H9 (cell line): ENCODE results near the gene TIGD6. TPM values are rescaled to one million over a fixed set of nuclear protein-coding genes. Genes with fewer than 3 reads are reported as not detected.

Source experiments
- DNase-seq: peaks from one replicate; pipeline ENCODE4 v3.0.0-alpha.2; 2017
- H2AFZ ChIP-seq: one replicate; pipeline ENCODE4 v1.6.1; 2013; ENCODE audit warnings: mild to moderate bottlenecking, low read length, control low read depth, moderate library complexity
- H2AK5ac ChIP-seq: 2 replicates; pipeline ENCODE4 v1.6.1; 2013; ENCODE audit warnings: low read length, control low read depth, mixed read lengths; ENCODE audit not compliant: insufficient read length
- H2BK120ac ChIP-seq: one replicate; pipeline ENCODE4 v1.6.1; 2013; ENCODE audit warnings: low read depth, mild to moderate bottlenecking, low read length, control low read depth, inconsistent platforms; ENCODE audit not compliant: poor library complexity, severe bottlenecking
- H2BK12ac ChIP-seq: 2 replicates; pipeline ENCODE4 v1.6.1; 2013; ENCODE audit warnings: low read length, control low read depth, mixed read lengths, low read depth; ENCODE audit not compliant: insufficient read length
- H2BK15ac ChIP-seq: 2 replicates; pipeline ENCODE4 v1.6.1; 2013; ENCODE audit warnings: low read depth, low read length, control low read depth
- H2BK20ac ChIP-seq: one replicate; pipeline ENCODE4 v1.6.1; 2013; ENCODE audit warnings: low read depth, mild to moderate bottlenecking, low read length, control low read depth, inconsistent platforms; ENCODE audit not compliant: poor library complexity, severe bottlenecking
- H2BK5ac ChIP-seq: 2 replicates; pipeline ENCODE4 v1.6.1; 2013; ENCODE audit warnings: low read length, control low read depth, mixed read lengths; ENCODE audit not compliant: insufficient read length
- H3K14ac ChIP-seq: 2 replicates; pipeline ENCODE4 v1.6.1; 2013; ENCODE audit warnings: low read length, control low read depth; ENCODE audit not compliant: insufficient read depth
- H3K18ac ChIP-seq: 2 replicates; pipeline ENCODE4 v1.6.1; 2013; ENCODE audit warnings: low read depth, mild to moderate bottlenecking, mixed read lengths, low read length, control low read depth; ENCODE audit not compliant: insufficient read length
- H3K23ac ChIP-seq: 2 replicates; pipeline ENCODE4 v1.6.1; 2013; ENCODE audit warnings: low read length, control low read depth, mixed read lengths, low read depth; ENCODE audit not compliant: insufficient read length
- H3K23me2 ChIP-seq: 2 replicates; pipeline ENCODE4 v1.6.1; 2013; ENCODE audit warnings: low read depth, mild to moderate bottlenecking, mixed read lengths, low read length, control low read depth; ENCODE audit not compliant: insufficient read length, poor library complexity, severe bottlenecking
- H3K27ac ChIP-seq: 2 replicates; pipeline ENCODE4 v1.5.1; 2013; ENCODE audit warnings: low read length, control low read depth, mixed read lengths, low read depth; ENCODE audit not compliant: insufficient read length
- H3K27me3 ChIP-seq: 2 replicates; pipeline ENCODE4 v1.6.1; 2013; ENCODE audit warnings: low read length, control low read depth, inconsistent platforms; ENCODE audit not compliant: insufficient read depth
- H3K4ac ChIP-seq: 2 replicates; pipeline ENCODE4 v1.6.1; 2013; ENCODE audit warnings: low read depth, mild to moderate bottlenecking, control low read depth, inconsistent platforms, low read length, moderate library complexity
- H3K4me1 ChIP-seq: 2 replicates; pipeline ENCODE4 v1.6.1; 2013; ENCODE audit warnings: low read length, control low read depth, inconsistent platforms; ENCODE audit not compliant: insufficient read depth
- H3K4me2 ChIP-seq: 2 replicates; pipeline ENCODE4 v1.6.1; 2013; ENCODE audit warnings: low read length, control low read depth, mixed read lengths; ENCODE audit not compliant: insufficient read length, insufficient read depth
- H3K56ac ChIP-seq: 2 replicates; pipeline ENCODE4 v1.6.1; 2013; ENCODE audit warnings: low read depth, mild to moderate bottlenecking, mixed read lengths, low read length, control low read depth; ENCODE audit not compliant: insufficient read length
- H3K79me1 ChIP-seq: 2 replicates; pipeline ENCODE4 v1.6.1; 2013; ENCODE audit warnings: low read depth, mild to moderate bottlenecking, moderate library complexity, low read length, control low read depth, inconsistent platforms; ENCODE audit not compliant: insufficient read depth, poor library complexity, severe bottlenecking
- H3K79me2 ChIP-seq: 2 replicates; pipeline ENCODE4 v1.6.1; 2013; ENCODE audit warnings: low read length, control low read depth, inconsistent platforms; ENCODE audit not compliant: insufficient read depth
- H3K9ac ChIP-seq: 2 replicates; pipeline ENCODE4 v1.6.1; 2013; ENCODE audit warnings: low read length, control low read depth, mixed read lengths; ENCODE audit not compliant: insufficient read length; ENCODE audit errors: extremely low read depth
- H3K9me3 ChIP-seq: one replicate; pipeline ENCODE4 v1.6.1; 2013; ENCODE audit warnings: low read depth, low read length, inconsistent platforms; ENCODE audit not compliant: control insufficient read depth
- H3T11ph ChIP-seq: one replicate; pipeline ENCODE4 v1.6.1; 2013; ENCODE audit warnings: mild to moderate bottlenecking, low read length, control low read depth, inconsistent platforms
- H4K20me1 ChIP-seq: one replicate; pipeline ENCODE4 v1.6.1; 2013; ENCODE audit not compliant: control insufficient read depth, insufficient read length, insufficient read depth
- H4K5ac ChIP-seq: 2 replicates; pipeline ENCODE4 v1.6.1; 2013; ENCODE audit warnings: low read depth, mild to moderate bottlenecking, mixed read lengths, low read length, control low read depth; ENCODE audit not compliant: insufficient read length
- H4K8ac ChIP-seq: replicated peaks from 2 replicates; pipeline ENCODE4 v1.6.1; 2013; ENCODE audit warnings: low read length, control low read depth, mixed read lengths, low read depth; ENCODE audit not compliant: insufficient read length
- H4K91ac ChIP-seq: 2 replicates; pipeline ENCODE4 v1.6.1; 2013; ENCODE audit warnings: low read depth, mild to moderate bottlenecking, moderate library complexity, mixed read lengths, low read length, control low read depth; ENCODE audit not compliant: insufficient read length
- H3K27ac Mint-ChIP-seq, 3 experiments: 2 replicates in 2 of 3; 3 replicates in 1 of 3; pipeline ENCODE4 v1.8.0; 2020 to 2021; ENCODE audit warnings: mixed read lengths in 3 of 3, mild to moderate bottlenecking in 1 of 3, moderate library complexity in 1 of 3
- H3K27me3 Mint-ChIP-seq: 2 replicates; pipeline ENCODE4 v1.8.0; 2021; ENCODE audit warnings: low read depth, mild to moderate bottlenecking, moderate library complexity, mixed read lengths
- H3K36me3 Mint-ChIP-seq, 3 experiments: 2 replicates in 2 of 3; 3 replicates in 1 of 3; pipeline ENCODE4 v1.8.0; 2020 to 2021; ENCODE audit warnings: low read depth in 3 of 3, mixed read lengths in 3 of 3; ENCODE audit not compliant: insufficient read depth in 1 of 3
- H3K4me1 Mint-ChIP-seq, 2 experiments: 2 replicates each; pipeline ENCODE4 v1.8.0; 2020; ENCODE audit warnings: mixed read lengths in 2 of 2
- H3K4me3 Mint-ChIP-seq, 2 experiments: 2 replicates in 1 of 2; 3 replicates in 1 of 2; pipeline ENCODE4 v1.8.0; 2020 to 2021; ENCODE audit warnings: mild to moderate bottlenecking in 2 of 2, mixed read lengths in 2 of 2, moderate library complexity in 1 of 2
- H3K9me3 Mint-ChIP-seq, 2 experiments: 2 replicates in 1 of 2; 3 replicates in 1 of 2; pipeline ENCODE4 v1.8.0; 2020; ENCODE audit warnings: mild to moderate bottlenecking in 2 of 2, mixed read lengths in 2 of 2, moderate library complexity in 1 of 2
- WGBS: extraction: QIAGEN DNeasy Blood & Tissue Kit; methylation state at CpG from one replicate; pipeline ENCODE4 v1.1.7; 2013; ENCODE audit warnings: missing lambda C conversion rate, low lambda C conversion rate, mixed read lengths; ENCODE audit not compliant: insufficient read length; ENCODE audit errors: extremely low coverage; 5-methylcytosine and 5-hydroxymethylcytosine counted together
- total RNA-seq: library from RNA; stranded (reverse); gene quantifications from 2 replicates; pipeline ENCODE4 v1.2.1, GENCODE V29; 2021
- TF ChIP-seq, protein P1 (sequence below): fragments of 200-600 bp; sonication (generic); conservative IDR thresholded peaks from 3 replicates; pipeline ENCODE4 v1.8.0; 2021; ENCODE audit warnings: antibody characterized with exemption, mild to moderate bottlenecking

Gene TIGD6
- total RNA-seq, 1 experiment from 2014 or later = 1.8 TPM

DNA sequence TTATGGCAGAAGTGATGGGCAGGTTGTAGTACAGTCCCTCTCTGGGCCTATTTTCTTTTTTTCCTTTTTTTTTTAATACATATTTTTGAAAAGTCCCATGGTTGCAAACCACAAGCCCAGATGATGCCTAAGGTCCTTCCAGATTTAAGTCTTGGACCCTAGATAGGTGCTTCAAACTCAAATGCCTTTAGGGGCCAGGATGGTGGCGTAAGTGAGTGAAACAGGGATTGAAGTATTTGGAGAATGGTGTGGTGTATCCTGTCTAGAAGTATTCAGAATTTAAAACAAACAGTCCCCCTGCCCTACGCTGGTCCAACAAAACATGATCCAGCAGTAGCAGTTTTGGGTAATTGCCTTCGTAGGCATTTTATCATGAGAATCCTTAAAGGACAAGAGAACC lies 2.2 kb downstream of the TIGD6 start:
- Mint-ChIP-seq H3K27ac (no peak overlapping the region), H3K9me3 (no peaks in the 10 kb centered on the region; a peak in 1 of 5 replicates), H3K27me3 (no peaks in the 10 kb centered on the region), H3K4me1 (peaks cover 19 to 23% of the 10 kb centered on the region in 2 experiments), H3K36me3 (peaks cover 0 to 12% (median 2%) of the 10 kb centered on the region in 3 experiments; a peak in 4 of 7 replicates), H3K4me3 (no peak overlapping the region)
- no peak overlapping the region for H3K4ac ChIP-seq
- no peaks in the 10 kb centered on the region for H3K79me1 ChIP-seq
- H3K23ac ChIP-seq = no peak overlapping the region
- H3K27ac ChIP-seq = no peak overlapping the region
- no peak overlapping the region for H2BK5ac ChIP-seq
- no peak overlapping the region for H4K91ac ChIP-seq
- no peak overlapping the region for H4K5ac ChIP-seq
- H3K9ac ChIP-seq = no peak overlapping the region
- H2AFZ ChIP-seq = no peak overlapping the region
- H4K8ac ChIP-seq = no peak overlapping the region
- H3K14ac ChIP-seq = no peak overlapping the region
- no peak overlapping the region for H3K18ac ChIP-seq
- H4K20me1 ChIP-seq = no peaks in the 10 kb centered on the region
- H2AK5ac ChIP-seq = no peak overlapping the region
- H2BK20ac ChIP-seq = no peak overlapping the region
- H3T11ph ChIP-seq = no peak overlapping the region
- TF ChIP-seq, protein P1, sequence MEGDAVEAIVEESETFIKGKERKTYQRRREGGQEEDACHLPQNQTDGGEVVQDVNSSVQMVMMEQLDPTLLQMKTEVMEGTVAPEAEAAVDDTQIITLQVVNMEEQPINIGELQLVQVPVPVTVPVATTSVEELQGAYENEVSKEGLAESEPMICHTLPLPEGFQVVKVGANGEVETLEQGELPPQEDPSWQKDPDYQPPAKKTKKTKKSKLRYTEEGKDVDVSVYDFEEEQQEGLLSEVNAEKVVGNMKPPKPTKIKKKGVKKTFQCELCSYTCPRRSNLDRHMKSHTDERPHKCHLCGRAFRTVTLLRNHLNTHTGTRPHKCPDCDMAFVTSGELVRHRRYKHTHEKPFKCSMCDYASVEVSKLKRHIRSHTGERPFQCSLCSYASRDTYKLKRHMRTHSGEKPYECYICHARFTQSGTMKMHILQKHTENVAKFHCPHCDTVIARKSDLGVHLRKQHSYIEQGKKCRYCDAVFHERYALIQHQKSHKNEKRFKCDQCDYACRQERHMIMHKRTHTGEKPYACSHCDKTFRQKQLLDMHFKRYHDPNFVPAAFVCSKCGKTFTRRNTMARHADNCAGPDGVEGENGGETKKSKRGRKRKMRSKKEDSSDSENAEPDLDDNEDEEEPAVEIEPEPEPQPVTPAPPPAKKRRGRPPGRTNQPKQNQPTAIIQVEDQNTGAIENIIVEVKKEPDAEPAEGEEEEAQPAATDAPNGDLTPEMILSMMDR = no peak
- H3K79me2 ChIP-seq = no peaks in the 10 kb centered on the region; the same call in 1 of the 2 replicates
- no peak for DNase-seq
- no CpG with 5 or more reads among the region's 3 CpGs for WGBS
- no peaks in the 10 kb centered on the region for H3K9me3 ChIP-seq
- peaks cover 13% of the 10 kb centered on the region for H3K23me2 ChIP-seq
- H3K27me3 ChIP-seq = no peaks in the 10 kb centered on the region
- H2BK120ac ChIP-seq = no peak overlapping the region
- peaks cover 2% of the 10 kb centered on the region; the same call in 1 of the 2 replicates for H3K4me1 ChIP-seq
- H2BK12ac ChIP-seq = no peak overlapping the region
- no peak overlapping the region for H2BK15ac ChIP-seq
- H3K56ac ChIP-seq = no peak overlapping the region
- H3K4me2 ChIP-seq = no peak overlapping the region
